ENCODE results near the gene NAGPA.

NAGPA gene

DNA sequence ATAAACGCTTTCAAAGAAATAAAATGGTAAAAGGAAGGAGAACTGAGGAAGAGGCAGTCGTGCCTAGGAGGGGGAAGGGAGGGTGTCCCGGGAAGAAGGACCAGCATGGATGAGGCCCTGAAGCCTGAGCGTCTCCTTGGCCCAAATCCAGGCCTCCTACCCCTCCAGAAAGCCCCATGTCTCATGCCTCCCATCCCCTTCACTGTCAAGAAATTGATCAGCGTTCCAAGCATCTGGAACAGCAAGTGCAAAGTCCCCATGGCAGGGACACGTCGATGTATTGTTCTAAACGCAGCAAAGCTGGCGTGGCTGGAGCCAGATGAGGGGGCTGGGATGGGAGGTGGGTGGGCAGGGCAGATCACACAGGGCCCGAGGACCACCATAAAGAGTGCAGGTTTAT, 53.0 kb downstream of the NAGPA start:
- H3K4me3 ChIP-seq (ENCODE audit: low read depth in 1 of 2, low read length in 2 of 2), result no peak overlapping the region
- no peak overlapping the region for H3K9ac ChIP-seq (ENCODE audit: low read depth in 1 of 2, low read length in 2 of 2)

DNA sequence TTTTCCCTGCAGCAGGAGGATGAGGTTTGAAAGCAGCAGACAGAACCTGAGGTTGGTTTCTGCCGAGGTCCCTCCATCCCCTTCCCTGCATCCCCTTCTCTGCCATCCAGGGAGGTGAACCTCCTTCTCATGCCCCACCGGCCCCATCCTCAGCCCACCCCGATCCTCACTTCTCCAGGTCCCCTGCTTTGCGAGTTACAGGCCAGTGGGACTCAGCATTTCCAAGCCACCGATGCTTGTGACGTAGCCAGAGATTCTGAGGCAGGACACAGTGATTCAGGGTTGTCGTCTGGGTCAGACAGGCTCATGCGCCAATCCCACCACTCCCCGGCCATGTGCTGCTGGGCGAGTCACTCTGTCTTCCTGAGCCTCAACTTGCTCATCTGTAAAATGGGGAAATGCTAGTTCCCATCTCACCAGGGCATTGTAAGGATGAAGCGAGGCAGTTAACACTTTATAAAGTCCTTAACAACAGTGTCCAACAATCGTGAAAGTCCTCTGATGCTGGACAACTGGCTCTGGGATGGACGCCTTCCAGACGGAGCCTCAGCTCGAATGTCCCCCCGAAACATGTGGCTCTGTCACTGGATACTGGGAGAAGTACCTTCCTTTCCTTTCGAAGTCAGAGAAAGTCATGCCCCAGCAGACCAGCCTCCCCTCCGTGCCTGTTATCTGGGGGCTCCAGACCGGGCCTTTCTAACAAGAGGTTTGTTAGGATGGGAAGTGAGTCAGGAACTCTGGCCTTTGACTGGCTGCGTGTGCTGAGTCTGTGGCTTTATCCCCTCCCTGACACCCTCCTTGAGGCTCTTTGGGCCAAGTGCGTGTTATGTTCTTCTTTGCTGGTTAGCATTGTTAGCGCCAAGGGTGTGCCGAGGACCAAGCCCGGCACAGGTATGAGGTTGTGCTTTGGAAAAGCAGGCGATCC, 53.7 kb downstream of the NAGPA start:
- H3K36me3 ChIP-seq (ENCODE audit: control insufficient read depth in 1 of 2, insufficient read depth in 2 of 2, low read length in 2 of 2), result no peaks in the 10 kb centered on the region
- no peaks in the 10 kb centered on the region for H3K4me1 ChIP-seq (ENCODE audit: control insufficient read depth in 1 of 2, insufficient read depth in 2 of 2, low read length in 2 of 2)
- H3K27ac ChIP-seq (ENCODE audit: low read depth, low read length), result no peak overlapping the region
- no peaks in the 10 kb centered on the region for H3K9me3 ChIP-seq (ENCODE audit: control insufficient read depth in 1 of 2, low read length in 2 of 2)
- H3K9ac ChIP-seq (ENCODE audit: low read depth in 1 of 2, low read length in 2 of 2), result no peak overlapping the region
- H3K4me3 ChIP-seq (ENCODE audit: low read depth in 1 of 2, low read length in 2 of 2), result no peak overlapping the region
- H3K27me3 ChIP-seq (ENCODE audit: control insufficient read depth in 1 of 2, insufficient read depth in 2 of 2, low read length in 2 of 2), result no peaks in the 10 kb centered on the region

More for the DNA sequence above, 53.0 kb downstream of the NAGPA start:
- no peaks in the 10 kb centered on the region for H3K36me3 ChIP-seq (ENCODE audit: control insufficient read depth in 1 of 2, insufficient read depth in 2 of 2, low read length in 2 of 2)
- H3K27ac ChIP-seq (ENCODE audit: low read depth, low read length), result no peak overlapping the region
- H3K4me1 ChIP-seq (ENCODE audit: control insufficient read depth in 1 of 2, insufficient read depth in 2 of 2, low read length in 2 of 2), result no peaks in the 10 kb centered on the region
- H3K27me3 ChIP-seq (ENCODE audit: control insufficient read depth in 1 of 2, insufficient read depth in 2 of 2, low read length in 2 of 2), result no peaks in the 10 kb centered on the region
- H3K9me3 ChIP-seq (ENCODE audit: control insufficient read depth in 1 of 2, low read length in 2 of 2), result no peaks in the 10 kb centered on the region

DNA sequence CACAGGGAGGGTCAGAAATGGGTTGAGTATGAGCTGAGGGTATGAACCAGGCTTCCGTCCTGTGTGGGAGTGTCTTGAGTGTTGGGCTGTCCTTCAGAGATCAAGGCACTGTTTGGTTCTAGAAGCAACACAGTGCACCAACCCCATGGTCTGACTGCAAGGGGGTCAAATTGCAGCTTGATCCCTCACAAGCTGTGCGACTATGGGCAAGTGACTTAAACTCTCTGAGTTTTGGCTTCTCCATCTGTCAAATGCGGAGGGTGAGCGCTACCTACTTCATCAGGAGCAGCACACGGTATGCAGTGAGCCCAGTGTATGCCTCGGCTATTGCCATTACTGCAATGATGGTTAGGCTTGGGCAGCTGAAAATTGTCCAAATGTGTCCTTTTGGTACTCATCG, 54.6 kb downstream of the NAGPA start:
- Histone ChIP-seq H3K9ac (ENCODE audit: low read depth in 1 of 2, low read length in 2 of 2) (no peak overlapping the region), H3K4me1 (ENCODE audit: control insufficient read depth in 1 of 2, insufficient read depth in 2 of 2, low read length in 2 of 2) (no peaks in the 10 kb centered on the region), H3K27ac (ENCODE audit: low read depth, low read length) (no peak overlapping the region)

DNA sequence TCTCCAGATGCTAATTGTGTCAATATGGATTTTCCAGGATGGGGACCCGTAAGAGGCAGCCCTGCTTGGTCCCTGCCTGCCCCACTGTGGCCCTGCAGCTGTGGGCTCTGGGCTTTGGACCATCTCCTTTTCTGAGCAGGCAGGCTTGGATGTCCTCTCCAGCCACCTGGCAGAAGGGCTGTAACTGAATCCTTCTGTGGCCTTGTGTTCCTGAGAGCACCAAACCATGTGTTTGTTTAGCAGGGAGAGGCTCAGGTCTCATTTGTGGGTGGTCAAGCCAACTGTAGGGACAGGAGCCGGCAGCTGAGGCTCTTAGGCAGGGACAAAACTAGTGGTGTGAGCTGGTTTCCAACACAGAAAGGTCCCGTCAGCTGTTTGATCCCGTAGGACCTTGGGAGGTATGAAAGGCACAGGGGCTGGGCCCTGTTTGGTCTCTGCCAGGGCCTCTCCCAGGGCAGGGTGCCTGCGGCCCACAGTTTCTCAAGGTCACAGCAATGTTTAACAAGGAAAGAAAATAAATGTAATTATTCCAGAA, 57.1 kb downstream of the NAGPA start:
- H3K4me1 ChIP-seq (ENCODE audit: control insufficient read depth in 1 of 2, insufficient read depth in 2 of 2, low read length in 2 of 2), result no peaks in the 10 kb centered on the region
- H3K27me3 ChIP-seq (ENCODE audit: control insufficient read depth in 1 of 2, insufficient read depth in 2 of 2, low read length in 2 of 2), result peaks cover 0 to 4% of the 10 kb centered on the region in 2 donors
- no peak overlapping the region for H3K27ac ChIP-seq (ENCODE audit: low read depth, low read length)
- H3K9ac ChIP-seq (ENCODE audit: low read depth in 1 of 2, low read length in 2 of 2), result no peak overlapping the region
- H3K36me3 ChIP-seq (ENCODE audit: control insufficient read depth in 1 of 2, insufficient read depth in 2 of 2, low read length in 2 of 2), result no peaks in the 10 kb centered on the region
- H3K4me3 ChIP-seq (ENCODE audit: low read depth in 1 of 2, low read length in 2 of 2), result no peak overlapping the region
- H3K9me3 ChIP-seq (ENCODE audit: control insufficient read depth in 1 of 2, low read length in 2 of 2), result no peaks in the 10 kb centered on the region

More for the DNA sequence above, 54.6 kb downstream of the NAGPA start:
- Histone ChIP-seq H3K36me3 (ENCODE audit: control insufficient read depth in 1 of 2, insufficient read depth in 2 of 2, low read length in 2 of 2) (no peaks in the 10 kb centered on the region), H3K4me3 (ENCODE audit: low read depth in 1 of 2, low read length in 2 of 2) (no peak overlapping the region), H3K9me3 (ENCODE audit: control insufficient read depth in 1 of 2, low read length in 2 of 2) (no peaks in the 10 kb centered on the region), H3K27me3 (ENCODE audit: control insufficient read depth in 1 of 2, insufficient read depth in 2 of 2, low read length in 2 of 2) (no peaks in the 10 kb centered on the region)

DNA sequence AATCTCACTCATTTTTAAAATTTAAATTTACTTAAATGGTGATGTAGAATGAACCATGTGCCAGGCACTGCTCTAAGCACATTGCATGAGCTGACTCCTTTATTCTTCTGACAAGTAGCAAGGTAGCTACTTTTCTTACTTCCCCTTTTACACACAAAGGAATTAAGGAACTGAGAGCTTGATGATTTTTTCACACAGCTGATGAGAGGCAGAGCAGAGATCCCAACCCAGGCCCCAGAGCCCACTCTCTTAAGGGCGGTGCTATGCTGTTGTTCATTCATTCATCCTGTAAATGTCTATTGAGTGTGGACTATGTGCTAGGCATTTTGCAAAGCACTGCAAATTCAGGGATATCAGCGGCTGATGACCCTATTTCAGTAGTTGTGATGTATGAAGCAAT, 57.7 kb downstream of the NAGPA start:
- Histone ChIP-seq H3K9ac (ENCODE audit: low read depth in 1 of 2, low read length in 2 of 2) (no peak overlapping the region), H3K4me1 (ENCODE audit: control insufficient read depth in 1 of 2, insufficient read depth in 2 of 2, low read length in 2 of 2) (no peaks in the 10 kb centered on the region), H3K36me3 (ENCODE audit: control insufficient read depth in 1 of 2, insufficient read depth in 2 of 2, low read length in 2 of 2) (no peaks in the 10 kb centered on the region), H3K27me3 (ENCODE audit: control insufficient read depth in 1 of 2, insufficient read depth in 2 of 2, low read length in 2 of 2) (peaks cover 0 to 4% of the 10 kb centered on the region in 2 donors), H3K4me3 (ENCODE audit: low read depth in 1 of 2, low read length in 2 of 2) (no peak overlapping the region), H3K9me3 (ENCODE audit: control insufficient read depth in 1 of 2, low read length in 2 of 2) (no peaks in the 10 kb centered on the region), H3K27ac (ENCODE audit: low read depth, low read length) (no peak overlapping the region)

All from duodenal mucosa (tissue), 2 donors.